ENCODE data around the gene ZDHHC20. TPM values are rescaled to one million over a fixed set of nuclear protein-coding genes. Genes with fewer than 3 reads are reported as not detected.

Gene ZDHHC20
- total and polyA plus RNA-seq, 10 of the 15 experiments (the other 5 are each of a cell fraction or from before 2014, with no cell fraction given): 8.6 to 57.8 (median 41.7) TPM

DNA sequence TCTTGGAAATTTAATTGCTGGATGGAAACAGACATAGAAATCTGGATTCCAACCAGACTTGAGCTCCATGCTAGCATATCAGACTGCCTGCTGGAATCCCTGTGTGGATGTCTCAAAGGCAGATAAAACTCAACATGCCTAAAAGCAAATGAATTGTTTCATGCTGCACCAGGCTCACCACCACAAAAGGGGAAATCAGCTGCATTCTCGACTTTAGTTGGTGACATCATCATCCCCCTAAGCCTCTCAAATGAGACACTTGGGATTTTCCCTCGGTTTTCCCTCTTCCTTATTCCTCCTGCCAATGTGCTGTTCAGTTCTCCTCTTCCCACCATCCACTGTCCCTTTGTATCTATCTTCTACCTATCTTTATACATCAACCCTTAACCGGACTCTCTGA is 134.3 kb downstream of the ZDHHC20 start:
- ChIA-PET RAD21 (ENCODE audit: unreplicated experiment) (no interaction called here), POLR2A (interaction anchor here (0.6 kb wide), 1 partner anchor 811 kb away, joined by 4 read pairs; no protein-coding TSS in a partner anchor), CTCF (interaction anchor here (1.1 to 1.3 kb wide), 2 partner anchors 13 to 153 kb away, joined by 3 read pairs; no protein-coding TSS in a partner anchor), SMC1A (ENCODE audit: uncharacterized antibody, unreplicated experiment) (no interaction called here)
- Histone ChIP-seq H2AFZ (ENCODE audit: control insufficient read depth, low read depth, low read length) (peak overlapping the region; percentile 11; the same call in 1 of the 2 replicates), H3K4me2 (ENCODE audit: control insufficient read depth, insufficient read depth) (no peak overlapping the region), H3K4me3 (no peak overlapping the region), H4K20me1 (ENCODE audit: control insufficient read depth, insufficient read depth) (no peaks in the 10 kb centered on the region), H3K27ac (ENCODE audit: control insufficient read depth, insufficient read depth) (no peak overlapping the region), H3K9ac (ENCODE audit: control insufficient read depth, insufficient read depth, low read length) (no peak overlapping the region), H3K79me2 (ENCODE audit: control insufficient read depth, insufficient read depth, low read length) (no peaks in the 10 kb centered on the region), H3K36me3 (ENCODE audit: control insufficient read depth in 2 of 2, insufficient read depth in 2 of 2, low read length in 1 of 2) (no peaks in the 10 kb centered on the region), H3K4me1 (ENCODE audit: control insufficient read depth, insufficient read depth, low read length) (peaks cover 17% of the 10 kb centered on the region), H3K9me3 (replicated peaks; ENCODE audit: control insufficient read depth, insufficient read depth, low read length) (no peaks in the 10 kb centered on the region), H3K27me3 (replicated peaks in 1 of 2; ENCODE audit: control insufficient read depth in 2 of 2, insufficient read depth in 2 of 2, low read length in 1 of 2) (no peaks in the 10 kb centered on the region)
- DNase-seq (ENCODE audit: low read depth, low spot score) (no peak), FAIRE-seq (no peak), ATAC-seq (peak; percentile 63)
- no TSS peak for BruUV-seq (replicated peaks)
- TF ChIP-seq SREBF1 (IDR thresholded peaks at IDR 0.05; ENCODE audit: low read length): no peak
- peak; percentile 41; the same call in 1 of the 2 replicates for TF ChIP-seq JUNB (IDR thresholded peaks at IDR 0.05)
- TF ChIP-seq, protein P1, sequence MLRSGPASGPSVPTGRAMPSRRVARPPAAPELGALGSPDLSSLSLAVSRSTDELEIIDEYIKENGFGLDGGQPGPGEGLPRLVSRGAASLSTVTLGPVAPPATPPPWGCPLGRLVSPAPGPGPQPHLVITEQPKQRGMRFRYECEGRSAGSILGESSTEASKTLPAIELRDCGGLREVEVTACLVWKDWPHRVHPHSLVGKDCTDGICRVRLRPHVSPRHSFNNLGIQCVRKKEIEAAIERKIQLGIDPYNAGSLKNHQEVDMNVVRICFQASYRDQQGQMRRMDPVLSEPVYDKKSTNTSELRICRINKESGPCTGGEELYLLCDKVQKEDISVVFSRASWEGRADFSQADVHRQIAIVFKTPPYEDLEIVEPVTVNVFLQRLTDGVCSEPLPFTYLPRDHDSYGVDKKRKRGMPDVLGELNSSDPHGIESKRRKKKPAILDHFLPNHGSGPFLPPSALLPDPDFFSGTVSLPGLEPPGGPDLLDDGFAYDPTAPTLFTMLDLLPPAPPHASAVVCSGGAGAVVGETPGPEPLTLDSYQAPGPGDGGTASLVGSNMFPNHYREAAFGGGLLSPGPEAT (IDR thresholded peaks at IDR 0.05; ENCODE audit: low read depth): no peak
- no peak for TF ChIP-seq CHD1 (IDR thresholded peaks at IDR 0.05; ENCODE audit: low read depth, low read length)
- TF ChIP-seq, protein P2, sequence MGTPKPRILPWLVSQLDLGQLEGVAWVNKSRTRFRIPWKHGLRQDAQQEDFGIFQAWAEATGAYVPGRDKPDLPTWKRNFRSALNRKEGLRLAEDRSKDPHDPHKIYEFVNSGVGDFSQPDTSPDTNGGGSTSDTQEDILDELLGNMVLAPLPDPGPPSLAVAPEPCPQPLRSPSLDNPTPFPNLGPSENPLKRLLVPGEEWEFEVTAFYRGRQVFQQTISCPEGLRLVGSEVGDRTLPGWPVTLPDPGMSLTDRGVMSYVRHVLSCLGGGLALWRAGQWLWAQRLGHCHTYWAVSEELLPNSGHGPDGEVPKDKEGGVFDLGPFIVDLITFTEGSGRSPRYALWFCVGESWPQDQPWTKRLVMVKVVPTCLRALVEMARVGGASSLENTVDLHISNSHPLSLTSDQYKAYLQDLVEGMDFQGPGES (IDR thresholded peaks at IDR 0.05): no peak
- TF ChIP-seq, protein P3, sequence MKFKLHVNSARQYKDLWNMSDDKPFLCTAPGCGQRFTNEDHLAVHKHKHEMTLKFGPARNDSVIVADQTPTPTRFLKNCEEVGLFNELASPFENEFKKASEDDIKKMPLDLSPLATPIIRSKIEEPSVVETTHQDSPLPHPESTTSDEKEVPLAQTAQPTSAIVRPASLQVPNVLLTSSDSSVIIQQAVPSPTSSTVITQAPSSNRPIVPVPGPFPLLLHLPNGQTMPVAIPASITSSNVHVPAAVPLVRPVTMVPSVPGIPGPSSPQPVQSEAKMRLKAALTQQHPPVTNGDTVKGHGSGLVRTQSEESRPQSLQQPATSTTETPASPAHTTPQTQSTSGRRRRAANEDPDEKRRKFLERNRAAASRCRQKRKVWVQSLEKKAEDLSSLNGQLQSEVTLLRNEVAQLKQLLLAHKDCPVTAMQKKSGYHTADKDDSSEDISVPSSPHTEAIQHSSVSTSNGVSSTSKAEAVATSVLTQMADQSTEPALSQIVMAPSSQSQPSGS (IDR thresholded peaks at IDR 0.05; ENCODE audit: low read length): 0 out of 2 replicates have a peak, but pooled peaks have one; percentile 44
- TF ChIP-seq ATF7 (IDR thresholded peaks at IDR 0.05; ENCODE audit: low read depth): peak; percentile 25; the same call in 1 of the 2 replicates
- TF ChIP-seq SPI1 (IDR thresholded peaks at IDR 0.05; ENCODE audit: borderline replicate concordance, insufficient read depth, low read depth, low read length): peak; percentile 58; the same call in 1 of the 2 replicates
- TF ChIP-seq RUNX3 (IDR thresholded peaks at IDR 0.05; ENCODE audit: low read length): peak; percentile 62
- TF ChIP-seq BCL11A (IDR thresholded peaks at IDR 0.05; ENCODE audit: low read depth, low read length): no peak
- peak; percentile 44; the same call in 1 of the 2 replicates for TF ChIP-seq EED (IDR thresholded peaks at IDR 0.05; ENCODE audit: low read depth)
- no peak for TF ChIP-seq CHD4 (IDR thresholded peaks at IDR 0.05)
- TF ChIP-seq, protein P4, sequence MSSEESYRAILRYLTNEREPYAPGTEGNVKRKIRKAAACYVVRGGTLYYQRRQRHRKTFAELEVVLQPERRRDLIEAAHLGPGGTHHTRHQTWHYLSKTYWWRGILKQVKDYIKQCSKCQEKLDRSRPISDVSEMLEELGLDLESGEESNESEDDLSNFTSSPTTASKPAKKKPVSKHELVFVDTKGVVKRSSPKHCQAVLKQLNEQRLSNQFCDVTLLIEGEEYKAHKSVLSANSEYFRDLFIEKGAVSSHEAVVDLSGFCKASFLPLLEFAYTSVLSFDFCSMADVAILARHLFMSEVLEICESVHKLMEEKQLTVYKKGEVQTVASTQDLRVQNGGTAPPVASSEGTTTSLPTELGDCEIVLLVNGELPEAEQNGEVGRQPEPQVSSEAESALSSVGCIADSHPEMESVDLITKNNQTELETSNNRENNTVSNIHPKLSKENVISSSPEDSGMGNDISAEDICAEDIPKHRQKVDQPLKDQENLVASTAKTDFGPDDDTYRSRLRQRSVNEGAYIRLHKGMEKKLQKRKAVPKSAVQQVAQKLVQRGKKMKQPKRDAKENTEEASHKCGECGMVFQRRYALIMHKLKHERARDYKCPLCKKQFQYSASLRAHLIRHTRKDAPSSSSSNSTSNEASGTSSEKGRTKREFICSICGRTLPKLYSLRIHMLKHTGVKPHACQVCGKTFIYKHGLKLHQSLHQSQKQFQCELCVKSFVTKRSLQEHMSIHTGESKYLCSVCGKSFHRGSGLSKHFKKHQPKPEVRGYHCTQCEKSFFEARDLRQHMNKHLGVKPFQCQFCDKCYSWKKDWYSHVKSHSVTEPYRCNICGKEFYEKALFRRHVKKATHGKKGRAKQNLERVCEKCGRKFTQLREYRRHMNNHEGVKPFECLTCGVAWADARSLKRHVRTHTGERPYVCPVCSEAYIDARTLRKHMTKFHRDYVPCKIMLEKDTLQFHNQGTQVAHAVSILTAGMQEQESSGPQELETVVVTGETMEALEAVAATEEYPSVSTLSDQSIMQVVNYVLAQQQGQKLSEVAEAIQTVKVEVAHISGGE (CRISPR knock-in tag; IDR thresholded peaks at IDR 0.05): no peak
- in situ Hi-C loops (cut with MboI) (no loop called here), intact Hi-C loops (cut with micrococcal nuclease; ENCODE audit: unreplicated experiment) (no loop called here)
- 2% methylated on average over 3 of the region's 3 CpGs for WGBS (ENCODE audit: insufficient coverage, insufficient replicate concordance, low lambda C conversion rate, missing lambda C conversion rate)
